ENCODE measurements around the gene OAS1. TPM values are rescaled to one million over a fixed set of nuclear protein-coding genes. Genes with fewer than 3 reads are reported as not detected.
"Not testable (repeated sequence)": the region's sequence is repeated elsewhere in the genome, so short reads cannot be mapped to it uniquely, and the experiment has no call there.

OAS1 gene
- total RNA-seq, 1 experiment from 2014 or later: 23.6 TPM

- Histone ChIP-seq H4K20me1 (ENCODE audit: insufficient read depth, low read depth, low read length) (no peaks in the 10 kb centered on the region), H3K9ac (ENCODE audit: low read length) (no peak overlapping the region), H3K79me2 (ENCODE audit: low read length) (no peaks in the 10 kb centered on the region), H3K9me3 (ENCODE audit: low read length) (no peaks in the 10 kb centered on the region), H2AFZ (ENCODE audit: low read length) (no peak overlapping the region), H3K36me3 (ENCODE audit: insufficient read depth, low read length) (no peaks in the 10 kb centered on the region), H3K27me3 (ENCODE audit: low read length) (no peaks in the 10 kb centered on the region), H3K9me2 (replicated peaks; ENCODE audit: insufficient read depth, low read length) (no peaks in the 10 kb centered on the region), H3K4me1 (ENCODE audit: low read length) (no peaks in the 10 kb centered on the region), H3K27ac (ENCODE audit: low read length) (no peak overlapping the region), H3K4me3 (ENCODE audit: low read length) (no peak overlapping the region), H3K4me2 (ENCODE audit: low read depth, low read length, poor library complexity, severe bottlenecking) (no peak overlapping the region)
- no peak for DNase-seq
Measured at GRCh38 chr12:112924986-112925385, 18.2 kb downstream of the OAS1 start.

- not testable (repeated sequence) for H4K20me1 ChIP-seq (ENCODE audit: insufficient read depth, low read depth, low read length); DNase-seq; H3K9ac ChIP-seq (ENCODE audit: low read length); H3K9me3 ChIP-seq (ENCODE audit: low read length); H3K4me2 ChIP-seq (ENCODE audit: low read depth, low read length, poor library complexity, severe bottlenecking); H3K9me2 ChIP-seq (replicated peaks; ENCODE audit: insufficient read depth, low read length); H3K27me3 ChIP-seq (ENCODE audit: low read length); H2AFZ ChIP-seq (ENCODE audit: low read length); H3K36me3 ChIP-seq (ENCODE audit: insufficient read depth, low read length); H3K79me2 ChIP-seq (ENCODE audit: low read length); H3K27ac ChIP-seq (ENCODE audit: low read length); H3K4me1 ChIP-seq (ENCODE audit: low read length); H3K4me3 ChIP-seq (ENCODE audit: low read length)
Measured at GRCh38 chr12:112926416-112927033, 19.8 kb downstream of the OAS1 start.

DNA sequence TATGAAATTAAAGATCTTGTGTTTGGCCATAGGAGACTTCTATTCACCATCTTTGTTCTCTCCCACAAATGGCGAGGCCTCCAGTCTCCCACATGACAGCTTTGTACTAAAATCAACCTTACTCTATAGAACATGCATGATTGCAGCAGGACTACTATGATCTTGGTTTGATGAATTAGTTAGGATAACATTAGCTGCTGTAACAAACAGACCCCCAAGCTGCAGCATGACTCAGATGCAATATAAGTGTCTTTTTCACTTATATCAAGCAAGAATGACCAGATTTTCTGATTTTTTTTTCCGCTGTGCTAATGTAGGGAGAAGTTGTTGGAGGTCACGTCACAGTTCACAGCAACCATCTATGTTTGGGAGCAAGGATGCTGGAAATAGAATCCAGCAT, 20.7 kb downstream of the OAS1 start:
- no peaks in the 10 kb centered on the region for H3K27me3 ChIP-seq (ENCODE audit: low read length)
- no peak overlapping the region for H2AFZ ChIP-seq (ENCODE audit: low read length)
- no peaks in the 10 kb centered on the region for H3K4me1 ChIP-seq (ENCODE audit: low read length)
- no peaks in the 10 kb centered on the region for H3K9me3 ChIP-seq (ENCODE audit: low read length)
- H3K36me3 ChIP-seq (ENCODE audit: insufficient read depth, low read length): no peaks in the 10 kb centered on the region
- H3K79me2 ChIP-seq (ENCODE audit: low read length): no peaks in the 10 kb centered on the region
- no peak overlapping the region for H3K9ac ChIP-seq (ENCODE audit: low read length)
- no peaks in the 10 kb centered on the region for H3K9me2 ChIP-seq (replicated peaks; ENCODE audit: insufficient read depth, low read length)
- H3K4me2 ChIP-seq (ENCODE audit: low read depth, low read length, poor library complexity, severe bottlenecking): no peak overlapping the region
- no peak overlapping the region for H3K4me3 ChIP-seq (ENCODE audit: low read length)
- H3K27ac ChIP-seq (ENCODE audit: low read length): no peak overlapping the region
- no peaks in the 10 kb centered on the region for H4K20me1 ChIP-seq (ENCODE audit: insufficient read depth, low read depth, low read length)
- no peak for DNase-seq

DNA sequence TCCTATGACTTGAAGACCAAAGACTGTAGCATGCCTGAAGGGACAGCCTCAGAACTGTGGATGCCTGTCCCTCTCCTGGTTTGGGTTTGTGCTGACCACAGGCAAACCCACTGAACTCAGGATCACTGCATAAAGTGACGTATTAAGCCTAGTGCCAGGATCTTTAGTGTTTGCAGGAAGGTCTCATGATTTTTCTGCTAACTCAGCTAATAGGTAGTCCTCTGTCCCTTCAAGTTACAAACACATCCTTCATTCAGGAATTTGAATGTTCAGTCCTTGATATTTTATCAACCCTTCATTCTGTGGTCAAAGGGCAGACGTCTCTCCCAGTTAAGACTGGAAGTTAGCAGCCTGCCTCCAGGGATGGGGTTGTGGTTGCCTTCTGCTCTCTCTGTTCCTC, 21.2 kb downstream of the OAS1 start:
- Histone ChIP-seq H3K9me3 (ENCODE audit: low read length) (no peaks in the 10 kb centered on the region), H3K4me3 (ENCODE audit: low read length) (no peak overlapping the region), H3K27ac (ENCODE audit: low read length) (no peak overlapping the region), H3K9me2 (replicated peaks; ENCODE audit: insufficient read depth, low read length) (no peaks in the 10 kb centered on the region), H3K79me2 (ENCODE audit: low read length) (no peaks in the 10 kb centered on the region), H2AFZ (ENCODE audit: low read length) (no peak overlapping the region), H3K4me1 (ENCODE audit: low read length) (no peaks in the 10 kb centered on the region), H3K4me2 (ENCODE audit: low read depth, low read length, poor library complexity, severe bottlenecking) (no peak overlapping the region), H3K9ac (ENCODE audit: low read length) (no peak overlapping the region), H3K36me3 (ENCODE audit: insufficient read depth, low read length) (no peaks in the 10 kb centered on the region), H4K20me1 (ENCODE audit: insufficient read depth, low read depth, low read length) (no peaks in the 10 kb centered on the region), H3K27me3 (ENCODE audit: low read length) (no peaks in the 10 kb centered on the region)
- DNase-seq: no peak

DNA sequence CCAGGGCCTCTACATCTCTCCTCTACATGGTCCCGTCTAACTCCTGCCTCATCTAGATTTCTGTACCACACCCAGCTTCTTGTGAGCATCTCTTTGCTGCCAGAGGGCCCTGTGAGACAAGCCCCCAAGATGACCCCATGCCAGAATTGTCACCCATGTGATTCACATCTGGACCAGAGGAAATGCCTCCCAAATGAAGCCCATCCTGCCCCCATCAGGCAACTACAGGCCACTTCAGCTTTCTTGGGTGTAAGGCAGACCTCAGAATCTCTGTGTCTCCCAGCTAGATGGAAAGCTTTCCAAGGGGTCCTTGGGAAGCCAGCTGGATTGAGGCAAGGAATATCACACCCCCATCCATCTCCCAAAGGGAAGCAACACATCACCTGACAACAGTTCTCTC, 22.2 kb downstream of the OAS1 start:
- no peaks in the 10 kb centered on the region for H4K20me1 ChIP-seq (ENCODE audit: insufficient read depth, low read depth, low read length)
- H3K4me3 ChIP-seq (ENCODE audit: low read length): no peak overlapping the region
- H3K9me3 ChIP-seq (ENCODE audit: low read length): no peaks in the 10 kb centered on the region
- no peaks in the 10 kb centered on the region for H3K79me2 ChIP-seq (ENCODE audit: low read length)
- no peak overlapping the region for H2AFZ ChIP-seq (ENCODE audit: low read length)
- no peaks in the 10 kb centered on the region for H3K9me2 ChIP-seq (replicated peaks; ENCODE audit: insufficient read depth, low read length)
- no peak overlapping the region for H3K27ac ChIP-seq (ENCODE audit: low read length)
- no peaks in the 10 kb centered on the region for H3K27me3 ChIP-seq (ENCODE audit: low read length)
- H3K9ac ChIP-seq (ENCODE audit: low read length): no peak overlapping the region
- no peak overlapping the region for H3K4me2 ChIP-seq (ENCODE audit: low read depth, low read length, poor library complexity, severe bottlenecking)
- no peaks in the 10 kb centered on the region for H3K36me3 ChIP-seq (ENCODE audit: insufficient read depth, low read length)
- H3K4me1 ChIP-seq (ENCODE audit: low read length): no peaks in the 10 kb centered on the region
- DNase-seq: peak; percentile 47

GRCh38 chr12:112929715-112930114, 23.0 kb downstream of the OAS1 start:
- Histone ChIP-seq H3K4me1 (ENCODE audit: low read length) (no peaks in the 10 kb centered on the region), H4K20me1 (ENCODE audit: insufficient read depth, low read depth, low read length) (no peaks in the 10 kb centered on the region), H3K36me3 (ENCODE audit: insufficient read depth, low read length) (no peaks in the 10 kb centered on the region), H3K4me3 (ENCODE audit: low read length) (no peak overlapping the region), H3K27ac (ENCODE audit: low read length) (no peak overlapping the region), H3K27me3 (ENCODE audit: low read length) (no peaks in the 10 kb centered on the region), H2AFZ (ENCODE audit: low read length) (no peak overlapping the region), H3K79me2 (ENCODE audit: low read length) (no peaks in the 10 kb centered on the region), H3K9me3 (ENCODE audit: low read length) (no peaks in the 10 kb centered on the region), H3K9me2 (replicated peaks; ENCODE audit: insufficient read depth, low read length) (no peaks in the 10 kb centered on the region), H3K4me2 (ENCODE audit: low read depth, low read length, poor library complexity, severe bottlenecking) (no peak overlapping the region), H3K9ac (ENCODE audit: low read length) (no peak overlapping the region)
- no peak for DNase-seq

- Histone ChIP-seq H3K27ac (ENCODE audit: low read length) (no peak overlapping the region), H3K4me3 (ENCODE audit: low read length) (no peak overlapping the region), H4K20me1 (ENCODE audit: insufficient read depth, low read depth, low read length) (no peaks in the 10 kb centered on the region), H2AFZ (ENCODE audit: low read length) (no peak overlapping the region), H3K4me2 (ENCODE audit: low read depth, low read length, poor library complexity, severe bottlenecking) (no peak overlapping the region), H3K27me3 (ENCODE audit: low read length) (no peaks in the 10 kb centered on the region), H3K9me2 (replicated peaks; ENCODE audit: insufficient read depth, low read length) (no peaks in the 10 kb centered on the region), H3K79me2 (ENCODE audit: low read length) (no peaks in the 10 kb centered on the region), H3K36me3 (ENCODE audit: insufficient read depth, low read length) (no peaks in the 10 kb centered on the region), H3K4me1 (ENCODE audit: low read length) (no peaks in the 10 kb centered on the region), H3K9ac (ENCODE audit: low read length) (no peak overlapping the region), H3K9me3 (ENCODE audit: low read length) (no peaks in the 10 kb centered on the region)
- no peak for DNase-seq
Measured at GRCh38 chr12:112930350-112930749, 23.6 kb downstream of the OAS1 start.

DNA sequence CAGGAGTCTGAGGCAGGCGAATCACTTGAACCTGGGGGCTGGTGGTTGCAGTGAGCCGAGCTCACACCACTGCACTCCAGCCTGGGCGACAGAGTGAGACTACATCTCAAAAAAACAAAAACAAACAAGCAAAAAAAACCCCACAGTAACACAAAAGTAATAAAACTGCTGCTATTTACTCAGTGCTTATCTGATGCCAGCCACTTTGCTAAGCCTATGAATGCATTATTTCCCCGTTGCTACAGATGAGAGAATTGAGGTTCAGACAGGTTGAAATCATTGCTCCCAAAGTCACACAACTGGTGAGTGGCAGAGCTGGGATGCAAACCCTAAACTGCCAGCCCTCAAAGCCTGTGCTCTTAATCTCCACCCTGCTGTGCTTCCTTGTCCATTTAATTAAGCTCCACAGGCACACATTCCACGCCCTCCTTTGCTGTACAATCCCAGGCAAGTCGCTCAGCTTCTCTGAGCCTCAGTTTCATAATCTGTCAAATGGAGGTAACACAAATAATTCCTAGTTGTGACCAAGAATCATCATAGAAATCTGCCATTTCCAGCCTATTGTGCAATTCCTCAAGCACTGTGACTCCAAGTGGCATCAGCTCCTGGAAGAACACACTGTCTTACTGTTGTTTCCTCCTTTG, 25.8 kb downstream of the OAS1 start:
- H3K4me1 ChIP-seq (ENCODE audit: low read length): no peaks in the 10 kb centered on the region
- no peaks in the 10 kb centered on the region for H3K9me2 ChIP-seq (replicated peaks; ENCODE audit: insufficient read depth, low read length)
- H3K36me3 ChIP-seq (ENCODE audit: insufficient read depth, low read length): no peaks in the 10 kb centered on the region
- H3K79me2 ChIP-seq (ENCODE audit: low read length): no peaks in the 10 kb centered on the region
- H3K4me3 ChIP-seq (ENCODE audit: low read length): no peak overlapping the region
- H3K27ac ChIP-seq (ENCODE audit: low read length): no peak overlapping the region
- H3K9ac ChIP-seq (ENCODE audit: low read length): no peak overlapping the region
- H3K4me2 ChIP-seq (ENCODE audit: low read depth, low read length, poor library complexity, severe bottlenecking): no peak overlapping the region
- DNase-seq: no peak
- H2AFZ ChIP-seq (ENCODE audit: low read length): no peak overlapping the region
- no peaks in the 10 kb centered on the region for H3K27me3 ChIP-seq (ENCODE audit: low read length)
- H4K20me1 ChIP-seq (ENCODE audit: insufficient read depth, low read depth, low read length): no peaks in the 10 kb centered on the region
- no peaks in the 10 kb centered on the region for H3K9me3 ChIP-seq (ENCODE audit: low read length)

Measured in Karpas-422 (cell line).